Stimulated activated CD4-positive, alpha-beta T cell treated with anti-CD3 and anti-CD28 coated beads, Interleukin-2, amount 100 ng/mL, for 24 hours (primary cell): ENCODE results near the gene KDM3A.
A peak's percentile ranks its signal among the peaks of the same experiment; 100 is the strongest.

ENCODE experiments used
- DNase-seq, 2 donors: peaks; one replicate each; pipeline ENCODE4 v3.0.0-alpha.2; 2020

The KDM3A gene

GRCh38 chr2:86436328-86436727 is 4.8 kb upstream of the KDM3A start:
- no peak for DNase-seq

DNA sequence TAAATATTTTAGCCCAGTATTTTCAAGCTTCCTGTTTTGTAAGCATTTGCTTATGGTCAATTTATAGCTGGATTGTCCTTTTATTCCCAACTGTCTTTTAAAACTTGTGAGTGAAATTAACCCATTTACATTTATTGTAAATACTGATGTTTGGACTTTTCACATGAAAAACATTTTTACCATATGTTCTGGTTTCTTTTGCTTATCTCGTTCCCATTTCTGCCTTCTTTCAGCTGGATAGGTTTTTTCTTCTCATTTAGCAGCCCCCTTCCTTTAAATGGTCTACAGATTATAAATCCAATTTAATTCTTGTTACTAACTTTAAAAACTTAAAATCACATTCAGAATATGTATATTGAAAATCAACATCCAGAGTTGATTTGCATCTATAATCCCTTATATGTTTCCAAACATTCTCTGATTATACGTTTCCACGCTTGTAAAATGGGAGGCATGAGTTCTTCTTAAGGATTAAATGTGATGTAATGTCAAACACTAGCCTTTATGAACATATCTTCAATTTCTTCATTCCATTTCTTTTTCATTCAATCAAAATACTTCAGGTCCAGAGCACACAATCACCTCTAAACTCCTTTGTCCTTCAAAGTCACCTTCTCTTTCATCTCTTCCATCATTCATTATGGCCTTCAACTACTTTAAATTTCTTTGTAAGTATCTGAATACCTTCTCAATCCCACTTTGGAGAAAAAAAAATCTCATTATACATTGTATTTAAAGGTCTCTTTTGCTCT is 1.1 kb upstream of the KDM3A start:
- DNase-seq: no peak

DNA sequence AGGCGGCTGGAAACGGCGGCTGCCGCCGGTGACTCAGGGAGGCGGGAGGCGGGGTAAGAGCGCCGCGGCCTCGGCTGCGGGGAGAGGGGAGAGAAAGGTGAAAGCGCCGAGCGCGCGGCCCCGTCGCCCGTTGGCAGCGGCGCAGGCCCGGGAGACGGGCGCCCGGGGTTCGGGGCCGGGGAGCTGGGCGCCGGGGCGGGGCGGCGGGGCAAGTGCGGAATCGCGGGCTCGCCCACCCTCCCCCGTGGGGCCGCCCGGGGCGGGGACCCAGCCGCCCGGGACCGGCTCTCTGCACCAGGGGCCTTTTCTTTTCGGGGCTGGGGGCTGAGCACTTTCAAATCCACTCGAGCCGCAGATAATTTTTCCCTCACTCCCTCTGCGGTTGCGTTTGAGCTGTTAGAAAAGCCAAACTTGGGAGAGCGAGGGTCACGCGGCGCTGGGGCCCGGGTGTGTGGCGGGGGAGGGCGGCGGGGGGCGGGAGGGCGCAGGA is 266 bp downstream of the KDM3A start:
- no peak for DNase-seq

- DNase-seq: peak; percentile 69 to 70
Measured at GRCh38 chr2:86441882-86442641, 891 bp downstream of the KDM3A start.

GRCh38 chr2:86442642-86443005 is 1.5 kb downstream of the KDM3A start:
- DNase-seq: peak; percentile 73 to 82

DNA sequence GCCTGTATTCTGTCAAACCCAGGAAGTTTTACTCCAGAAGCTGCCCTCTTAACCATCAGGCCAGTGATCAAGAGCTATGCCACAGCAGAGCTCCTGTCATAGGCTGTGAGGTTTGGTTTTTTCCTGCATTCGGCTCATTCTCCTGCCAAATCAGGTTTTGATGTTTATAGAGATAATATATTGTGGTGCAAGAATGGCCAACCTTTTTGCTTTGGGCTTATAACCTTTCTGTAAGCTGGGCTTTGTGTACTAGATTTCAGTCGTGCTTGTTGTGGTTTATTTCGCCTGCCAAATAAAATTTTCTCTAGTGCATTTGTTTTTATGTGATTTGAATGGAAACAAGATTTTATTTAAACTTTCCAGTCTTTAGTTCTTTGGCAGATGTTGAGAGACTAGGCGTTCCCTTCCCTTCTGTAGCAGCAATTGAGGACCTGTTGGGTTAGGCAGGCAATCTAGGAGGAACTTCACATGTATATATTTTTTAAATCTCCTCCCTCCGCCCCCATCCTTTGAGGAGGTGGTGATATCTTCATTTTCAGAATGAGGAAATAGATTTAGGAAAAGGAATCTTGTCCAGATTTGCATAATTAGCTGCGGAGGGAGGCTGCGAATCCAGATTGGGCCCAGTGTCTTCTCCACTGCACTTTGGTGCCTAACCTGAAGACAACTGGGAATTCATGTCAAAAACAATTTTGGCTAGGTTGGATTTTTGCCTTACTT is 2.6 kb downstream of the KDM3A start:
- no peak for DNase-seq

- DNase-seq: no peak
Measured at GRCh38 chr2:86445436-86445835, 4.3 kb downstream of the KDM3A start.

- DNase-seq: no peak
Measured at GRCh38 chr2:86446060-86446459, 4.9 kb downstream of the KDM3A start.

GRCh38 chr2:86453836-86454235 is 12.7 kb downstream of the KDM3A start:
- no peak for DNase-seq

DNA sequence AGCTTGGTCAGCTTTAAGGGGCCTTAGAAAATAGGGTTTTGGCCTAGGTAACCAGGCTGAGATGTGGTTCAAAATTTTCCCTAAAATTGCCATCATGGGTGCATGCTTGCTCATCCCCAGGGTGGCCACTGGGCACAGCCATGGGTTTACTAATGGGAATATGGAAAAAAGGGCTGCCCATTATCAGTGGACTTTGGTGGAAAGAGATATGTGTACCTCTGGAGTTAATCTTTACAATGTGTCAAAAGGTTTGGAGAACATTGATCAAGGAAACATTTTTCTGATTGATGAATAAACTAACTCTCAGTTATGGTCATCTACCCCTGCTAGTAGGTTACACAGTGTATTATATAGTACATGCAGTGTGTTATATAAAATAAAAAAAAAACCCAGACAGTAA is 13.1 kb downstream of the KDM3A start:
- no peak for DNase-seq

DNA sequence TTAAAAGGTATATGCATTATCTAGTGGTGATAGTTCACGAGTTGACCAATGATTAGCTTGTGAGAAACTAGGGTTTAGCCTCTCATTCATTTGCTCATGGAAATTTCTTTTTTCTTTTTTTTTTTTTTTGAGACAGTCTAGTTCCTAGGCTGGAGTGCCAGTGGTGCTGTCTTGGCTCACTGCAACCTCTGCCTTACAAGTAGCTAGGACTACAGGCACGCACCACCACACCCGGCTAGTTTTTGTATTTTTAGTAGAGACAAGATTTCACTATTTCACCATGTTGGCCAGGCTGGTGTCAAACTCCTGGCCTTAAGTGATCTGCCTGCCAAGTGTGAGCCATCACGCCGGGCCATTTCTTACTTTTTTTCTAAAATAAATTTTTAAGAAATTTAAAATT is 14.0 kb downstream of the KDM3A start:
- no peak for DNase-seq

DNA sequence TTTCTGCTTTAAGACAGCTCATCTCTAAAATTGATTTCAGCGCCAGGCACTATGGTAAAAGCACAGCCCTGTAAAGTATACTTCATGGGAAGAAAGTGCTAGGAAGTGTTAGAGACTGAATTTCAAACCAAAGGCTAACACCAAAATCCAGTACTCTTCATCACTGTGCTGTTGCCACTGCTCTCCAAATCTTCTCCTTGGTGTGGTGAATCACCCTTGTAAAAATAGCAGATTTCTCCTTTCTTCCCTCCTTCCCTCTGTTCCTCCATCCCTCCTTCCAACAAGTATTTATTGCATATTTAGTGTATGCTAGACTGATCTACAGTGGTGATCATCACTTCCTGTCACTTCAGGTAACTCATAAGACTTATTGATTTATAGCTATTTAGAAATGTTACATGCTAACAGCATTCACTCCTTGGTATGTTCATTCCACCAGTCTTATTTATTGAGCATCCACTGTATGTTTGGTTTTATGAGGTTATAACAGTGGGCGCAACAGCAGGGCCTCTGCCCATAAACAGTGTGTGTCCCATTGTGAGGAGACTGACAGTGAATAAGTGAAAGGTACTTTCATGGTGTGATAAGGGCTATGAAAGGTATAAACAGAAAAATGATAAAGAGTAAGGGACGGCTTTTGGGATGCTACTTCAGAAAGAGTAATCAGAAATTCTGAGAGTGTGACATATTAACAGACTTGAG is 20.0 kb downstream of the KDM3A start:
- DNase-seq: no peak

DNA sequence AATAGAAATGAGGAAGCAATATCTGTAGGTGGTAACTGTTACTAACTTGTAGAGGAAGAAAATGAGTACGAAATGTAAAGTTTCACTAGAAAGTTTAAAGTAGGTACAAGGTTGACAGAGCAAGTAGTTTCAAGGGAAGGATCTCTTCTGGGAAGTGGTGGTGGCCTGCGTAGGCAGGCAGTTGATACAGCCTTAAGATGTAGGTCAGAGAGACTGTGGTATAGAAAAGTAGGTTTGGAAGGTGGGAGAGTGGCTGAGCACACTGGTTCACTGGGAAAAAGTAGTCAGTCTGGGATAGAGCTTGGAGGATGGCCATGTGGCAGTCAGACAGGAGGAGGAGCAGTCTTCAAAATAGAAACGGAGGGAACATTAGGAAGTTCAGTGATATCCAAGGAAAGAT is 23.5 kb downstream of the KDM3A start:
- DNase-seq: no peak

- no peak for DNase-seq
Measured at GRCh38 chr2:86466306-86466705, 25.1 kb downstream of the KDM3A start.

DNA sequence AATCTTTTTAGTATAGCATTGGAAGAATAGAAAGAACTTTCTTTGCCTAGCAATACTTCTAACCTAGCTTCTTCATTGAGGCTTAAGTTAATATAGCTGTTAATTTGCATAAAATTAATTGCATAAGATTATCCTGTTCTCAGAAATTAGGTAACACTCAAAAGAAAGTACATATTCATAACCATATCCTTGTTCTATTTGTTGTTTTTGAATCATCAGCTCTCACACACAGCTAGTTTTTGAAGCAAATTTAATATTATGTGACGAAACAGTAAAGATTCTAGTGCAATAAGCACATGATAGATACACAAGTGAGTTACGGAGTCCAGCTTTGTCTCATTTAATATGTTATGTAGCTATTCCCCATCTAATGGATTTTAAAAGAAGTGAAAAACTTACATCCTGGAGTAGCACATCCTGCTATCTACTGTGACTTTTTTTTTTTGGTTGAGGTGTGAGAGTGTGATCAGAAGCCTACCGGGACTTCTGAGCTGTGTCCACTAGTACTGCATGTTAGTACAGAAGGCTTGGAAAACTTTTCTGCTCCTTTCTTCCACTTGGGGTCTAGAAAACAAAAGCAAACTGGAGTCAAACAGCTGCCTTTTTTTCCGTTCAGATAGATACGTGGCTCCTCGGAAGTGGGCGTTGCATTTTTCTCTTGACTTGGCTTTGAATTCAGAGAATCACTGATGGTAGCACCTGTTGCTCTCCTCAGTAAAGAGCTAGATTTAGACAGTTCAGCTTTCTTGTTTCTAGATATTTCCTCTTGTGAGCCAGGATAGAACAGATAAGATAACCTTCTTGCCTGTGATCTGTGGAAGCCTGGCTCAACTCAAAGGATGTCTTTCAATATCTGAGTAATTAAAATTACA is 27.2 kb downstream of the KDM3A start:
- no peak for DNase-seq

- DNase-seq: no peak
Measured at GRCh38 chr2:86470890-86471289, 29.7 kb downstream of the KDM3A start.

DNA sequence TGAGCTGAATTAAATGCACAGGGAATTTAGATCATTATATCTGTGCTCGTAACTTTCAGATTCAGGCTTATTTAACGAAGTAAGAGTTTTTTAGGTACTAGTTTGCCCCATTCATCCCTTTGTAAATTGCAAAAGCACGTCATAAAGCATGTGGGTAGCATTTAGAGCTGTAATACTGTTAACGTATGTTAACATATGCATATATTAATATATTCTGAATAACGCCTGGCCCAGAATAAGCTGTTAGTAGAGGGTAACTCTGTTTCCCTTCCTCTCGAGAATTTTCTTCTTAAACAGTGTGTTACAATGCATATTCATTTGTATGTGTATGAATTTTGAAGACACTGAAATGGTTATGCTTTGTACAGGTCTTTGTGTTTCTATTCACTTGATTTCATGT is 30.5 kb downstream of the KDM3A start:
- no peak for DNase-seq

GRCh38 chr2:86476092-86476491 is 34.9 kb downstream of the KDM3A start:
- no peak for DNase-seq

DNA sequence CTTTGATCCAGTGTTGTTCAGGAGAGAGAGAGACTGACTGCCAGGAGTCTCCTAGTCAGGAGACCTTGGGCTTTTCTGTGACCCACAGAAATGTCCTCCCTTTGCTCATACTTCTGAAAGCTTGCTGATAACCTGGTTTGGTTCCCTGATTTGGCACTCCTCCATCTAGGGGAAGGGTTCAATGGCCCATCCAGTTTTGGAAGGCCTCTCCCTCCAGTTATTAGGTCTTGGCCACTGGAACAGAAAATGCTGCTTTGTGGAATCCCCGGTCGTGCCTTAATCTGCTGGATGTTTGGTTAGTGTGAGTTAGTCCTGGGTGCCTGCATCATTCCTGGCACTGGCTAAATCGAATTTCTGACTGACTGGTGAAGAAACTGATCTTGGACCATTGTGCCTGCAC is 35.7 kb downstream of the KDM3A start:
- no peak for DNase-seq

DNA sequence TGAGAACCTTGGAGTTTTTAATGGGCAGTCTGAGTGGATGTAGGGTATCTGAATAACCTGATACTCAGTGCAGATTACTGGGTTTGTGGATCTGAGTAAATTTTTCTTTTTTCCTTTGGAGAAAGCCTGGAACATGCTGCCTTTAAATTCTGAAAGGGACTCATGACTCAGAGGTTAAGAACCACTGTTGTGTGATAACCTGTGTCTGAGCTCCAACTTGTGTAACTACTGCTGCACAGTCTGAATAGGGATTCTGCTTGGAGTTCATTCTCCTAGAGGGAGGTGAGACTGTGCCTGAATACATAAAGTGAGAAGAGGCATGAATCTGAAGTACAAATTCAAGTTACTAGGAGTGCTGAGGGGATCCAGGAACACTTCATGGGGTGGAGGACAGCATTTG is 36.2 kb downstream of the KDM3A start:
- no peak for DNase-seq

- no peak for DNase-seq
Measured at GRCh38 chr2:86480105-86480504, 38.9 kb downstream of the KDM3A start.

- peak in 1 of 2 donors; percentile 23 for DNase-seq
Measured at GRCh38 chr2:86482034-86482433, 40.9 kb downstream of the KDM3A start.
